H1 (cell line): ENCODE measurements around the gene DLL3. TPM values are rescaled to one million over a fixed set of nuclear protein-coding genes. Genes with fewer than 3 reads are reported as not detected.

ENCODE experiments used
- BCL11A ChIP-seq, 2 experiments: IDR thresholded peaks; one replicate each; pipeline ENCODE4 v1.6.1; 2011; ENCODE audit warnings: low read depth in 2 of 2, low read length in 2 of 2, mild to moderate bottlenecking in 2 of 2
- BRCA1 ChIP-seq: IDR thresholded peaks from 2 replicates; pipeline ENCODE4 v1.6.1; 2012; ENCODE audit warnings: low read depth, low read length, improper control_type of control experiment
- CHD1 ChIP-seq: IDR thresholded peaks from 2 replicates; pipeline ENCODE4 v1.6.1; 2012; ENCODE audit warnings: low read depth, low read length, improper control_type of control experiment
- EP300 ChIP-seq, 2 experiments: IDR thresholded peaks; 1 replicate in 1 of 2; 2 replicates in 1 of 2; pipeline ENCODE4 v1.6.1; 2011 to 2012; ENCODE audit warnings: low read depth in 2 of 2, low read length in 2 of 2, mild to moderate bottlenecking in 2 of 2, borderline replicate concordance in 1 of 2, inconsistent platforms in 1 of 2, moderate library complexity in 1 of 2
- GABPA ChIP-seq: IDR thresholded peaks from 2 replicates; pipeline ENCODE4 v1.6.1; 2011; ENCODE audit warnings: mild to moderate bottlenecking, low read length, moderate library complexity, borderline replicate concordance; ENCODE audit not compliant: insufficient read depth
- NRF1 ChIP-seq: IDR thresholded peaks from 2 replicates; pipeline ENCODE4 v1.6.1; 2011; ENCODE audit warnings: mild to moderate bottlenecking, low read depth, low read length, improper control_type of control experiment
- POLR2A ChIP-seq, 2 experiments: IDR thresholded peaks; 1 replicate in 1 of 2; 2 replicates in 1 of 2; pipeline ENCODE4 v1.6.1; 2011; ENCODE audit warnings: low read depth in 2 of 2, low read length in 2 of 2, mild to moderate bottlenecking in 2 of 2; ENCODE audit errors: control extremely low read depth in 1 of 2
- POU5F1 ChIP-seq: IDR thresholded peaks from 2 replicates; pipeline ENCODE4 v1.6.1; 2011; ENCODE audit warnings: low read depth, mild to moderate bottlenecking, low read length, moderate library complexity
- RBBP5 ChIP-seq: IDR thresholded peaks from 2 replicates; pipeline ENCODE4 v1.7.1; 2012; ENCODE audit warnings: low read depth, mild to moderate bottlenecking, inconsistent platforms, low read length, moderate library complexity, borderline replicate concordance
- RNF2 ChIP-seq: fragments of 200-900, 300-1000 bp; sonication (generic); IDR thresholded peaks from 2 replicates; pipeline ENCODE4 v1.7.1; 2016; ENCODE audit warnings: borderline replicate concordance, low read depth, mild to moderate bottlenecking, antibody characterized with exemption, low read length; ENCODE audit not compliant: poor library complexity, severe bottlenecking; ENCODE audit errors: missing control alignments
- RXRA ChIP-seq: IDR thresholded peaks from 2 replicates; pipeline ENCODE4 v1.6.1; 2011; ENCODE audit warnings: low read depth, mild to moderate bottlenecking, low read length, moderate library complexity; ENCODE audit not compliant: insufficient read depth
- SIN3A ChIP-seq, 2 experiments: IDR thresholded peaks in 1 of 2; conservative IDR thresholded peaks in 1 of 2; 2 replicates each; pipeline ENCODE4 v1.6.1; 2011 to 2012; ENCODE audit warnings: low read length in 2 of 2, improper control_type of control experiment in 1 of 2, low read depth in 1 of 2, mild to moderate bottlenecking in 1 of 2
- SP1 ChIP-seq: IDR thresholded peaks from 2 replicates; pipeline ENCODE4 v1.6.1; 2011; ENCODE audit warnings: low read depth, low read length
- SP2 ChIP-seq: IDR thresholded peaks from 2 replicates; pipeline ENCODE4 v1.6.1; 2012; ENCODE audit warnings: mild to moderate bottlenecking, low read length, inconsistent platforms
- SRF ChIP-seq: IDR thresholded peaks from 2 replicates; pipeline ENCODE4 v1.6.1; 2011; ENCODE audit warnings: mild to moderate bottlenecking, low read depth, low read length, moderate library complexity
- TAF1 ChIP-seq: IDR thresholded peaks from 2 replicates; pipeline ENCODE4 v1.6.1; 2011; ENCODE audit warnings: mild to moderate bottlenecking, low read depth, low read length
- TAF7 ChIP-seq: optimal IDR thresholded peaks from 2 replicates; pipeline ENCODE3; 2011; ENCODE audit warnings: low read depth, mild to moderate bottlenecking, inconsistent platforms, low read length, moderate library complexity, borderline replicate concordance
- TCF12 ChIP-seq: IDR thresholded peaks from 2 replicates; pipeline ENCODE4 v1.6.1; 2011; ENCODE audit warnings: low read depth, mild to moderate bottlenecking, low read length
- polyA plus RNA-seq, 7 experiments: library from polyadenylated mRNA; depleted of rRNA in 3 of 7; stranded (reverse) in 5 of 7; unstranded in 2 of 7; fragments of >200 nt in 5 of 7; fragments of 200-250 nt in 2 of 7; gene quantifications; 1 replicate in 5 of 7; 2 replicates in 1 of 7; 4 replicates in 1 of 7; pipeline versions ENCODE4 v1.2.1 to v1.2.3, GENCODE V29; 2011 to 2013; ENCODE audit warnings: missing spikeins in 2 of 7, mixed read lengths in 2 of 7
- total RNA-seq: library from RNA; stranded (reverse); fragmentation: NEBNext Ultra II Directional; extraction: Animal tissue kit (Norgen Biotek cat#: 25700); gene quantifications from 2 replicates; pipeline ENCODE4 v1.2.1, GENCODE V29; 2021
- TF ChIP-seq, protein P1 (sequence below), 3 experiments: IDR thresholded peaks; 1 replicate in 2 of 3; 2 replicates in 1 of 3; pipeline versions ENCODE4 v1.5.1 to v1.6.1; 2011; ENCODE audit warnings: low read length in 3 of 3, mild to moderate bottlenecking in 3 of 3, inconsistent platforms in 2 of 3, low read depth in 1 of 3, moderate library complexity in 1 of 3; ENCODE audit not compliant: insufficient read depth in 1 of 3; ENCODE audit errors: control extremely low read depth in 1 of 3
- TF ChIP-seq, protein P2 (sequence below): IDR thresholded peaks from 2 replicates; pipeline ENCODE4 v1.6.1; 2011; ENCODE audit warnings: low read depth, mild to moderate bottlenecking, low read length; ENCODE audit not compliant: insufficient read depth

The DLL3 gene
- total and polyA plus RNA-seq, 2 of the 8 experiments (the other 6 are each of a cell fraction or from before 2014, with no cell fraction given): 12.2 to 13.8 TPM

DNA sequence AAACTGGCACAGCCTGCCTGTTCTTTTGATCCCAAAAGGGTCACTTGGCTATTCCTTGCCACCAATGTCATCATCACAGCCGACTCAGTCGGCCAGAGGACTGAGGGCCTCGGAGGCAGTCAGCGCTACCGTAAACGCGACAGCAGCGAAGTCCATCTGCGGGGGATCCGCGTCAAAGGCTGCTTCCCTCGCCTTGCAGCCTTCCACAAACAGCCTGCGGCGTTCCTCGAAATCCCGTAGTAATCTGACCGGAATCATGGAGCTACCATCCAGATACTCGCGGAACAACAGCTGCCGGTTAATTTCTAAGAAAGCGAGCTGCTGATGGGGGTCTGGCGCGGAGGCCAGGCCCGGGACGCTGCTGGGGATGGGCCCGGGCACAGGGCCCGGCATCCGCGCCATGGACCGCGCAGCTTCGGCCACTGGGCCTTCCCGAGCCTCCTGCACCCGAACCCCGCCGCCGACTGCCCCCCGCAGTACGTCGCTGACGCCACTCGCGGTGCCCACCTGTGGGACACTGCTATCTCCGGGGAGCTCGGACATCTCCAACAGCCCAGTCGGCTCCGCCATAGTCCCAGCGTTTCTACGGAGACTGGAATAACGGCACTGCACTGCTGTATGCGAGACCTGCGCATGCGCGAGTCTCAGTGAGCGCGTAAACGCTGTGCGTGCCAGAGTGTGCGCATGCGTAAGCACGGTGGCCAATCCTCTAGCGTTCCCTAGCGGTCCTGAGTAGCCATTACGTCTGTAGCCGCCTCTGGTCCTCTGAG, 33.7 kb downstream of the DLL3 start, which contains the start of gene EID2B (continued):
- TF ChIP-seq, protein P1, sequence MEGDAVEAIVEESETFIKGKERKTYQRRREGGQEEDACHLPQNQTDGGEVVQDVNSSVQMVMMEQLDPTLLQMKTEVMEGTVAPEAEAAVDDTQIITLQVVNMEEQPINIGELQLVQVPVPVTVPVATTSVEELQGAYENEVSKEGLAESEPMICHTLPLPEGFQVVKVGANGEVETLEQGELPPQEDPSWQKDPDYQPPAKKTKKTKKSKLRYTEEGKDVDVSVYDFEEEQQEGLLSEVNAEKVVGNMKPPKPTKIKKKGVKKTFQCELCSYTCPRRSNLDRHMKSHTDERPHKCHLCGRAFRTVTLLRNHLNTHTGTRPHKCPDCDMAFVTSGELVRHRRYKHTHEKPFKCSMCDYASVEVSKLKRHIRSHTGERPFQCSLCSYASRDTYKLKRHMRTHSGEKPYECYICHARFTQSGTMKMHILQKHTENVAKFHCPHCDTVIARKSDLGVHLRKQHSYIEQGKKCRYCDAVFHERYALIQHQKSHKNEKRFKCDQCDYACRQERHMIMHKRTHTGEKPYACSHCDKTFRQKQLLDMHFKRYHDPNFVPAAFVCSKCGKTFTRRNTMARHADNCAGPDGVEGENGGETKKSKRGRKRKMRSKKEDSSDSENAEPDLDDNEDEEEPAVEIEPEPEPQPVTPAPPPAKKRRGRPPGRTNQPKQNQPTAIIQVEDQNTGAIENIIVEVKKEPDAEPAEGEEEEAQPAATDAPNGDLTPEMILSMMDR (IDR thresholded peaks at IDR 0.05; ENCODE audit: control extremely low read depth in 1 of 3, insufficient read depth in 1 of 3, low read depth in 1 of 3, low read length in 3 of 3): peak; percentile 94 to 99 (median 99)
- TF ChIP-seq BCL11A (IDR thresholded peaks at IDR 0.05; ENCODE audit: low read depth in 2 of 2, low read length in 2 of 2): no peak
- TF ChIP-seq GABPA: peak; percentile 57; the same call in 1 of the 2 replicates
- no peak for TF ChIP-seq SP2
- TF ChIP-seq TAF7: no peak
- no peak for TF ChIP-seq RNF2
- TF ChIP-seq TCF12: no peak
- TF ChIP-seq POU5F1: no peak
- no peak for TF ChIP-seq EP300 (IDR thresholded peaks at IDR 0.05; ENCODE audit: borderline replicate concordance in 1 of 2, low read depth in 2 of 2, low read length in 2 of 2)
- TF ChIP-seq SIN3A (conservative IDR thresholded peaks at IDR 0.05 in 1 of 2, IDR thresholded peaks at IDR 0.05 in 1 of 2; ENCODE audit: low read depth in 1 of 2, low read length in 2 of 2): no peak; a peak in 1 of 4 replicates
- TF ChIP-seq POLR2A (IDR thresholded peaks at IDR 0.05; ENCODE audit: control extremely low read depth in 1 of 2, low read depth in 2 of 2, low read length in 2 of 2): peak in 1 of 2 experiments; percentile 51; a peak in 1 of 3 replicates
- no peak for TF ChIP-seq CHD1
- no peak for TF ChIP-seq RXRA
- no peak for TF ChIP-seq BRCA1
- TF ChIP-seq SP1: no peak
- TF ChIP-seq, protein P2, sequence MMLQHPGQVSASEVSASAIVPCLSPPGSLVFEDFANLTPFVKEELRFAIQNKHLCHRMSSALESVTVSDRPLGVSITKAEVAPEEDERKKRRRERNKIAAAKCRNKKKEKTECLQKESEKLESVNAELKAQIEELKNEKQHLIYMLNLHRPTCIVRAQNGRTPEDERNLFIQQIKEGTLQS: peak; percentile 79
- peak; percentile 58; the same call in 1 of the 2 replicates for TF ChIP-seq RBBP5
- TF ChIP-seq NRF1: peak; percentile 100
- no peak for TF ChIP-seq SRF
- TF ChIP-seq TAF1: no peak
